ENCODE measurements around the gene PTPRF. TPM values are rescaled to one million over a fixed set of nuclear protein-coding genes. Genes with fewer than 3 reads are reported as not detected.

Gene PTPRF
- total and polyA plus RNA-seq, 10 donors: 2.7 to 25.0 (median 10.8) TPM

GRCh38 chr1:43655953-43656352, 125.3 kb downstream of the PTPRF start:
- Histone ChIP-seq H3K4me1 (peaks cover 14 to 48% (median 30%) of the 10 kb centered on the region in 6 donors), H3K27me3 (replicated peaks in 1 of 7) (no peaks in the 10 kb centered on the region), H3K36me3 (peaks cover 9 to 82% (median 72%) of the 10 kb centered on the region in 6 donors), H3K27ac (no peak overlapping the region), H3K4me3 (no peak overlapping the region), H3K9me3 (no peaks in the 10 kb centered on the region)
- 36 to 51% (median 41%) methylated on average over 1 of the region's 1 CpG for WGBS, 5 donors
- DNase-seq: no peak
- intact Hi-C loops (cut with DNase I; ENCODE audit: low total_unique reads): no loop called here
- TF ChIP-seq POLR2AphosphoS5 (IDR thresholded peaks at IDR 0.05): no peak

GRCh38 chr1:43659212-43660166, 128.8 kb downstream of the PTPRF start:
- no peaks in the 10 kb centered on the region for H3K27me3 ChIP-seq (replicated peaks in 1 of 7)
- intact Hi-C loops (cut with DNase I; ENCODE audit: low total_unique reads): no loop called here
- TF ChIP-seq POLR2AphosphoS5 (IDR thresholded peaks at IDR 0.05): no peak
- no peak for TF ChIP-seq CTCF (IDR thresholded peaks at IDR 0.05 in 8 of 11, conservative IDR thresholded peaks at IDR 0.05 in 3 of 11)
- no peak for TF ChIP-seq POLR2A (IDR thresholded peaks at IDR 0.05)
- H3K4me1 ChIP-seq: peaks cover 0 to 13% (median 0%) of the 10 kb centered on the region in 6 donors
- no peak for DNase-seq
- H3K9me3 ChIP-seq: no peaks in the 10 kb centered on the region
- H3K27ac ChIP-seq: no peak overlapping the region
- H3K36me3 ChIP-seq: peaks cover 10 to 100% (median 95%) of the 10 kb centered on the region in 6 donors
- no peak overlapping the region for H3K4me3 ChIP-seq
- WGBS, 5 donors: 95 to 98% (median 95%) methylated on average over 14 of the region's 14 CpGs

GRCh38 chr1:43660355-43660754, 129.7 kb downstream of the PTPRF start:
- Histone ChIP-seq H3K27me3 (replicated peaks in 1 of 7) (no peaks in the 10 kb centered on the region), H3K27ac (no peak overlapping the region), H3K9me3 (no peaks in the 10 kb centered on the region), H3K4me1 (peaks cover 0 to 6% (median 0%) of the 10 kb centered on the region in 6 donors), H3K36me3 (peaks cover 10 to 100% (median 97%) of the 10 kb centered on the region in 6 donors), H3K4me3 (no peak overlapping the region)
- intact Hi-C loops (cut with DNase I; ENCODE audit: low total_unique reads): no loop called here
- 83 to 93% (median 88%) methylated on average over 4 of the region's 4 CpGs for WGBS, 5 donors
- no peak for DNase-seq
- TF ChIP-seq POLR2A (IDR thresholded peaks at IDR 0.05) (no peak), POLR2AphosphoS5 (IDR thresholded peaks at IDR 0.05) (no peak), CTCF (IDR thresholded peaks at IDR 0.05 in 8 of 11, conservative IDR thresholded peaks at IDR 0.05 in 3 of 11) (no peak)

- no peak overlapping the region for H3K4me3 ChIP-seq
- peaks cover 17 to 100% (median 98%) of the 10 kb centered on the region in 6 donors for H3K36me3 ChIP-seq
- no peak for DNase-seq
- H3K9me3 ChIP-seq: no peaks in the 10 kb centered on the region
- intact Hi-C loops (cut with DNase I; ENCODE audit: low total_unique reads): no loop called here
- no peak overlapping the region for H3K27ac ChIP-seq
- H3K27me3 ChIP-seq (replicated peaks in 1 of 7): no peaks in the 10 kb centered on the region
- H3K4me1 ChIP-seq: no peaks in the 10 kb centered on the region
- TF ChIP-seq CTCF (IDR thresholded peaks at IDR 0.05 in 8 of 11, conservative IDR thresholded peaks at IDR 0.05 in 3 of 11) (no peak), POLR2AphosphoS5 (IDR thresholded peaks at IDR 0.05) (no peak), POLR2A (IDR thresholded peaks at IDR 0.05) (no peak)
- 73 to 94% (median 82%) methylated on average over 4 of the region's 4 CpGs for WGBS, 5 donors
These were observed 133.7 kb downstream of the PTPRF start for GRCh38 chr1:43664369-43664768.

Data from spleen (tissue), 11 donors.